GM19023 (cell line): ENCODE data around the gene RAMAC.
"Not testable (repeated sequence)": the region's sequence is repeated elsewhere in the genome, so short reads cannot be mapped to it uniquely, and the experiment has no call there.

Experiments
- ATAC-seq: cut with Tn5 transposase; IDR thresholded peaks from one replicate; pipeline ENCODE4 v1.9.1; 2021; ENCODE audit warnings: mild to moderate bottlenecking, moderate library complexity; ENCODE audit not compliant: unreplicated experiment

RAMAC gene

DNA sequence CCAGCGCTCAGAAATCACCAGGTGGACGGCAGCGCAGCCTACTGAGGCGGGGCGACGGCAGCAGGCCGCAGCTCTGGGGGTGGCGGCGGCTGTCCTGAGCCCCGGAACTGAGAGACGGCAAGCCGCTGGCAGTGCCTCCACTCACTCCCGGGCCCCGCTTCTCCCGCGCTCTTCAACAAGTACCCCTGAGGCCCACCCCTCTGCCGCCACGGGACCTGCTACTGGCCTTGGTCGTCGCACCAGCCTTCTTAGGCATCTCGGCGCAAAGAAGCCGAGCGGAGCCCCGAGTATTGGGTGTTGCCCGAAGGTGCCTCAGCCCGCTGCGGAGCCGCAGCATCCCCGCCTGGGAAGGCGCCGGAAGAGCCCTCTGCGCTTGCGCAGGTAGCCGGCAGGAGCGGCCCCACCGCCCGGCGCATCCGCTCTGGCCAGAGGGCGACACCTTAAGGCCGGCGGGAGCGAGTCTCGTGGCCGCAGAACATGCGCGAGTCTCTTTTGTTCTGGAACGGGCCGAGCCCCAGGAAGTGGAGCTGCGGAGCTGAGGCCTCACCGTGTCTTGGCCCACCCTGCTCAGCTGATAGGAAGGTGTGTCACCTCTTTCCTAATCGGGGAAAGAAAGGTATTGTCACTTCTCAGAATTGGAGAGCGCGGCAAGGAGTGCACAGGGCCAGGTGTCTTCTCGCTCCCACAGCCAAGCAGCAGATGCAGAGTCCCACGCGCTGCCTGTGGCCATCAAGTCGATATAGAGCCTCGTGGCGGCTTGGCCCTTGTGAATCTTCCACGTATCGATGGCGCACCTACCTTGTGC is 25.5 kb downstream of the RAMAC start, which contains the start of gene C15orf40:
TSS of gene C15orf40 (minus strand) at position 369 of the 805 bp plus-strand sequence. CDS start at position 337, 32 bp downstream.
- ATAC-seq: peak; percentile 87

DNA sequence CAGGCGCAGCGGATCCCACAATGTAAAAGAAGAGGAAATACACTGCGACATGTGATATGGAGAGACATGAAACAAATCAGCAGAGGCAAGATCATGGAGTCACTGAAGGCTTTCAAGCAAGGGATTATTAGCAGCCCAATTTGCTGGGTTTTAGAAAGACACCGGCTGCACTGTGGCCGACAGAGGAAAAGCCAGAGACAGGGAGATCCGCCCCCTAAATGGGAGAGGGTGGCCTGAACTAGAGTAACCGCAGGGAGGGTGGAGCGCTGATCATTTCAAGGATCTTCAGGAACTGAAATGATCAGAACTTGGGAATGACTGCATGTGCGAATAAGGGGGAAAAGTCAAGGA is 26.0 kb downstream of the RAMAC start:
- no peak for ATAC-seq

DNA sequence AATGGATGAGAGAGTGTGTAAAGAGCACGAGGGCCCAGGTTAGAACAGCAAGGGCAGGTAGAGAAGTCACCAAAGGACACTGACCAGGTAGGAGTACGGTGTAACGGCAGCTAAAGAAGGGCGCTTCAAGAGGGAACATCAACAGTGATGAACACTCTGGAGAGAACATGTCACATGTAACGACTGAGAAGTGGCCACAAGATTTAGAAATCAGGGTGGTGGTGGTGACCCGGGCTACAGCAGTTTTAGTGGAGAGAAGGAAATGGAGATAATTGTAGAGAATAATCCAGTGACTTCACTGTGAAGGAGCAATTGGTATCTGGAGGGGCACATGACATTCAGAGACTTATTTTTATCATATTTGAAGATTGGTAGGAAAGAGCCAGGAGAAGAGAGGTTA is 26.6 kb downstream of the RAMAC start:
- ATAC-seq: no peak

DNA sequence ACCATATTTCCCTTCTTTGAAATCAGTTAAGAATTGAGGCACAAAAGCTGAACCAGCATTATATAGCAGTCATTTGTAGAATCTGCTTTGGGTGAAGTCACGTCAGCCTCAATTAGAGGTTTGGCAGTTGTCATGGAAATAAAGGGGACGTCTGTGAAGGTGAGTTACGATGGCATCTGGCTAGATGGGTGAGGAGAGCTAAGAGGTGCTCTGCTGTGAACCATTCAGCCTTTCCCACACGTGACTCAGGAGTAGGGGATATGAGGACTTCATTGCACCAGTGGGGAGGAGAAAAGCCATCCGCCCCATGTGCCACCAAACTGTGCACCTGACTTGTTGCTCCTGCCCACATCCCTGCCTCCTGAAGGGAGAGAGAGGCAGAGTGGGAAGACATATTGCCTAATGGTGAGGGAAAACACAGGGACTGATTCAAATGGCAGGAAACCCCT is 28.2 kb downstream of the RAMAC start:
- ATAC-seq: no peak

DNA sequence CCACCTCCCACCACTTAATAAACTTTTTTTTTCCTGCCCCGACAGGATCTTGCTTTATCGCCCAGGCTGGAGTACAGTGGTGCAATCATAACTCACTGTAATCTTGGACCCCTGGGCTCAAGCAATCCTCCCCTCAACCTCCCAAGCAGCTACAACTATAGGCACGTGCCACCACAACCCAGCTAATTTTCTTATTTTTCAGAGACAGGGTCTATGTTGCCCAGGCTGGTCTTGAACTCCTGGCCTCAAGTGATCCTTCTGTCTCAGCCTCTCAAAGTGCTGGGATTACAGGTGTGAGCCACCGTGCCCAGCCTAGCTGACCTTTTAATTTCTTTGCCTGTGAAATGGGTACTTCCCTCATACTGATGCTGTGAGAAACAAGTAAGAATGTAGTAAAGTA is 29.4 kb downstream of the RAMAC start:
- no peak for ATAC-seq

DNA sequence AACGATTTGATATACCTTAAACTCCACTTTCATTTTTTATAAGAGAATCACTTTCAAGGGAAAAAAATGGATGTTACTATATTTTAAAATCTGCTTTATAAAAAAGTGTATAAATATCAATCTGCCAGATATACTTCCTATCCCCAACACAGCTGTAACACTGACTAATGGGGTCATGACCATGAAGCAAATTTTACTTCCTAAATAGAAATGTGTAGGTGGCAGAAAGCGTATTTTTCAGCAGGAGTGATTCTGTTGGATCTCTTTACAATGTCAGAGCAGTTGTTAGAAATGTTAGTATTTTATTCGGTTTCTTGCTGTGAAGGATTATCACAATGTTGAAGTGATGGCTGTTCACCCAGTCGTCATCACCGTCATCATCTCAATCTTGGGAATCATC is 30.9 kb downstream of the RAMAC start:
- no peak for ATAC-seq

DNA sequence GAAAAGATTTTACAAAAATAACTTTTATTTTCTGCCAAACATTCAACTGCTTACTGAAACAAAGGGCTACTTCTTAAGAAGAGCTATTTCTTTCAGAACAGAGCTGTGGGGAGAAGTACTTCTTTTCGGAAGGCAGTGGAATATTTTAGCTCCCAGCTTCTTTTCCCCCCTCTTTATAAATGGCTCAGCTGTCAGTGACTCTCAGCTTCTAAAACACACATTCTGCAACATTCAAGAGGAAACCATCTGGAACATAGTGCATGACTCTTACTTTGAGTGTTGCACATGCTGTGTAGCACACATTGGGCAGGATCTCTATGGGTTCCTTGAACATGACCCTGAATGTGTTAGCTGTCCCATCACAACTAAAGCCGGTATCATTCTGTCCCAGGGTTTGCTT is 32.4 kb downstream of the RAMAC start:
- no peak for ATAC-seq

DNA sequence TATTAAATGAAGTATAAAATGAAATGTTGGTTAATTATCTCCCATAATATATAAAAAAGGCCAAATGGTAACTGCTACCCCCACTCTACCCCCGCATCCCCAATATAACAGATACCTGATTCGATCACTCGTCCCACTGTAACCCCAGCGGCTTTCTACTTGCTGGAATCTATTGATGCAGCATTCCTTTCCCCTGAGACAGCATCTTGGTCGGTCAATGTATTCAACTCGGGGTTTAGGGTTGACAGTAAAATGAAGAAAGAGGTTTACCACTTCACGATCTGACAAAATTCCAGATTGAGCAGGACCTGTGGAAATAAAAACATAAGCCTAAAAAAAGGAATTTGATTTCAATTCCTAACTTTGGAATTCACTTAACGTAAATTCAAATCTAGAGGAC is 44.0 kb downstream of the RAMAC start:
- ATAC-seq: no peak

DNA sequence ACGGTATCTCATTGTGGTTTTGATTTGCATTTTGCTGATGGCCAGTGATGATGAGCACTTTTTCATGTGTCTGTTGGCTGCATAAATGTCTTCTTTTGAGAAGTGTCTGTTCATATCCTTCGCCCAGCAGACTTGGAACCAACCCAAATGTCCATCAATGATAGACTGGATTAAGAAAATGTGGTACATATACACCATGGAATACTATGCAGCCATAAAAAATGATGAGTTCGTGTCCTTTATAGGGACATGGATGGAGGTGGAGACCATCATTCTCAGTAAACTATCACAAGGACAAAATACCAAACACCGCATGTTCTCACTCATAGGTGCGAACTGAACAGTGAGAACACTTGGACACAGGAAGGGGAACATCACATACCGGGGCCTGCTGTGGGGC is 45.2 kb downstream of the RAMAC start:
- not testable (repeated sequence) for ATAC-seq

DNA sequence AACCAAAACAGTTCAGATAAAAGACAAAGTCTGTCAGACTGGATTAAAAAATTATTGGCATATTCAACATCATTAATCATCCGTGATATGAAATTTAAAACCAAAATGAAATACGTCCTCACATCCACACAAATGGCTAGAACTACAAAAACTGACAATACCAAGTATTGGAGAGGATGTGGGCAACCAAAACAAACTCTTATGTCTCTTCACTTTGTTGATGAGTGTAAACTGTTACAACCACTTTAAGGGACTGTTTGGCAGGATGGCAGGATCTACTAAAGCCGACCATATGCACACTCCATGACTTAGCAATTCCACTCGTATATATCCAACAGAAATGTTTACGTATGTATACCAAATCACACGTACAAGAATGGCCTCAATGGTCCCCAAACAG is 50.2 kb downstream of the RAMAC start:
- no peak for ATAC-seq

DNA sequence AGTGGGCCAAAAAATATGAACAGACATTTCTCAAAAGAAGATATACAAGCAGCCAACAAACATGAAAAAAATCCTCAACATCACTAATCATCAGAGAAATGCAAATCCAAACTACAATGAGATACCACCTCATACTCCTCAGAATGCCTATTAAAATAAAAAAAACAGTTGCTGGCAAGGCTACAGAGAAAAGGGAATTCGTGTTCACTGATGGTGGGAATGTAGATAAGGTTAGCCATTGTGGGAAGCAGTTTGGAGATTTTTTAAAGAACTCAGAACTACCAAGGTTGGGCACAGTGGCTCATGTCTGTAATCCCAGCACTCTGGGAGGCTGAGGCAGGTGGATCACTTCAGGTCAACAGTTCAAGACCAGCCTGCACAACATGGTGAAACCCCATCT is 53.2 kb downstream of the RAMAC start:
- ATAC-seq: no peak
